NCI-H1436 treated with DMSO at 0.1 percent for 48 hours (cell line): ENCODE results near the gene ARHGAP10.

Experiments
- DNase-seq: peaks from one replicate; lab custom pipeline; 2025; lab: John Stamatoyannopoulos, UW

The ARHGAP10 gene

DNA sequence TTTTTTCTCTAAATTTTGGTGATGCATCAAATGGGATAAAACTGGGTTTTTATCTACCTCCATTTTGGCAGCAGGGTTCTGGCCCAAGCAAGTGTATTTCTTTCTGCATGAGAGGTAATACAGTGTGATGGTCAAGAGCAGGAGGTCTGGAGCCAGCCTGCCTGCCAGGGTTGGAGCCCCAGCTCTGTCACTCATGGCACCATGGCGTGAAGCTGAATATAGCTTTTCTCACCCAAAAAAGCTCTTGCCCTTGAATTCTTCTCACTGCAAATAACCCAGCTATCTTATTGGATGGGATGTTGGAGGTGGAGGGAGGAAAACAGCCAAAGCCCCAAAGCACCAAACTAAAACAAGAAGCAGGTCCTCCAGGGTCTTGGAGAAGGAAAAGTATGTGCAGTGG is 218.4 kb downstream of the ARHGAP10 start:
- no peak for DNase-seq

DNA sequence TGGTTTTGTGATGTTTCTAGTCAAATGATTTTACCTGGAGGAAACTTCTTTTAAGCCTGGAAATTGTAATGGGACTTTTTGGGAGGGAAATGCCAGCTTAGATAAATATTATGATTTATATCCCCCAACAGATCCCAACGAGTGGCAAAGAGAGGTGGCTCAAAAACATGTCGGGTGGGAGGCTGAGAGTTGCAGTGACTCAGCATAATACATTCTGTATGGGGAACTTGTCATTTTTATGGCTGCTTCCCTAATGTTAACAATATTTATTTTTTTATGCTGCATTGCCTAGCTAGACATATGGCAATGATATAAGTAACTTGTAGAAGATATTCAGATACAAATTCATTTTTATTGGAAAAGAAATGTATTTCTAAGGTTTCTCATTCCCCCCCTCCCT is 219.0 kb downstream of the ARHGAP10 start:
- no peak for DNase-seq

DNA sequence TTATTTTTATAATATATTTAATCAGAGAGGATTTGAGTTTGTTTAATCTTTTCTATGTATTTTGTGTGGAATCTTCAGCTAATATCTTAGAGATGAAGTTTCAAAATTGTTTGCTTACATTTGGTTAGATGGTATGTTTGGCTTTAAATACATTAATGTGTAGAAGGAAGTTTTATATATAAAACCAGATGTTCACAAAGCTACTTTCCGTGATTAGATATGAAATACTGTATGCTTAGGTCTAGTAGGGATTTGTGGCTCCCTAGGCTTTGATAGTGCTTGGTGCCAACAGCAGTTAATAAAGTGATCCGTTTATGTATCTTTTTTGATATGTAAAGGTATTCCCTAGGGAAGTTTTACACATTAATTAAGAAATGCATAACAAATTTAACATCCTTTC is 223.0 kb downstream of the ARHGAP10 start:
- DNase-seq, result no peak

DNA sequence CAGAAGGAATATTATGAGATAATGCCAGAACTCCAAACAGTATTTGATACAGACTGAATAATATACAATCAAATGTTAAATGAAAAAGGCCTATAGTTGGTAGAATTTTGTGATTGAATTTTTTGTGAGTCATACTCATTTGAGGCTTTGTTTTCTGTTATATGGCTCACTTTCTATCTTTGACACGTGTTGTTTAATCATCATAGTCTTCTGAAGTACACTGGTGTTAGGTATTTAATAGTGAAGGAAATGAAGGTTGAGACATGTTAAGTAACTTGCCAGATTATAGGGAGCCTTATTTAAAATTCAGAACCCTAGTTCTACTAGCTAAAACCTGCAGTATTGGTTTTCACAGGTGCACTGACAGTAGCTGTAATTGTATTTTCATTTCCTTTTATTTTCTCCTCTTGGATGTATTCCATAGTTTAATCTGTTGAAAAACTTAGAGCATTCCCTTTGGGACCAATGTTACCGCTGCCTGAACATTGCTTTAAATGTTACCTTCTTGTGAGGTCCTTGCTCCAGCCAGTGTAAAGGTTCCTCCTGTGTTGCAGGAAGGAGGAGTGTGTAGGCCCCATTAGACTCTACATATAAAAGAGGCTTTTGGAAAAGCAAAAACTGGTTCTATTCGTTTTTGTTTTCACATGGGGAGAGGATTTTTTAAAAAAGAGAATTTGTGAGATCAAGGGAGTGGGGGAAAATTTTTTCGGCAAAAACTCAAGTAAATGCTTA is 224.1 kb downstream of the ARHGAP10 start:
- DNase-seq, result no peak

DNA sequence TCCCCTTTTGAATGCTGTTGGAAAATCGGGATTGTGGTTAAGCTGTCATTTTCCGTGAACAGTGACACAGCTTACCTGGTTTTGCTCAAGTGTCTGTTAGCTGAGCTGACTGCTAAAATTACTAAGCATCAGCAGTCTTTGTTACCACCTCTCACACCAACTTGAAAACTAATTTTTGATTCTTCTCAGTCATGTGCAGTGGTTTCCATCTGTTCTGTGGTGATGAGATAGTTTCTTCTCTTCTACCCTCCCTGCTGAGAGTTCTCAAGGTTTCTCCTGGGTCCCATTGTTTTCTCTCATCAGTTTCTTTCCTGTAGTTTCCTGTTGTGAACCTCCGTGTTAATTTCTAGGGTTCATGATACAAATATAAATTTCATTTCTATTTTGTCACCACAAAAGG is 225.6 kb downstream of the ARHGAP10 start:
- DNase-seq, result no peak

DNA sequence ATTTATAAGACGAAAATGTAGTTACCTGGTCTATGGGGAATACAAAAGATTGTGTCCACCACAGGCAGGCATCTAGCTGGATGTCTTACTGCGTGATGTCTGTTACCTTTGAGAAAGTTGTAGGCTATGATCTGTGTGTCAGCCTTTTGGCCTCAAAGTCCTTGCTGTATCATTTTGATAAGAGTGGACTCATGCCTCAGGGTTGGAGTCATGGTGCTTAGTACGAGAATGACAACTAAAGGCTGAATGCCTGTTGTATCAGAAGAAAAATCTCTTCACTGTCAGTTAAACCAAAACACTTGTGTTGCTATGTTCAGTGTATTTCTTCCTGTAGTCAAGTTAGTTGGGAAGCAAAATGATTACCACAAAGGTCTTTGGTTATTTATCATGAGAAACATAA is 226.2 kb downstream of the ARHGAP10 start:
- no peak for DNase-seq

DNA sequence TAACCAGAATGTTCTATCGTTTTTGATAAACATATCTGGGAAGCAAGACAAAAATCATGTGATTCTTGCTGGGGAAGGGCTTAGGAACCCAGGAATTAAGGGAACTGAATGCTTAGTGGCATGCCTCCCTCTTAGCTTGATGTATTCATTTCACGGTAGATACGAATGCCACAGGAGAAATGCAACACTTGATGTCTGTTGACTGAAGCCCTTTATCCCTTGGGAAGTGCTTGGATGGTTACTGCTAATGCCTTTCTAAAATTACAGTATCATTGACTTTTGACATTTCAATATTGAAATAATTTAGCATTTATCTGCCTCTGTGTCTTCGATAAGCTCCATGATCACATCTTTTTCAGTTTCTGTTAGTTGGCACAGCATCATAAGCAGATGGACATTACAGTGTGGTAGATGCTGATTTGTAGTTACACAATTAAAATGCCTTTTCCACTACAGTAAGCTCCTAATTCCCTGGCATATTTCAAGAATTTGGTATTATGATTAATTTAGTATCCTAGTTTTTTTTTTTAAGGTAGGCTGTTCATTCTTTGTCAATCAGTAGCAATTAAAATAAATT is 226.7 kb downstream of the ARHGAP10 start:
- no peak for DNase-seq

DNA sequence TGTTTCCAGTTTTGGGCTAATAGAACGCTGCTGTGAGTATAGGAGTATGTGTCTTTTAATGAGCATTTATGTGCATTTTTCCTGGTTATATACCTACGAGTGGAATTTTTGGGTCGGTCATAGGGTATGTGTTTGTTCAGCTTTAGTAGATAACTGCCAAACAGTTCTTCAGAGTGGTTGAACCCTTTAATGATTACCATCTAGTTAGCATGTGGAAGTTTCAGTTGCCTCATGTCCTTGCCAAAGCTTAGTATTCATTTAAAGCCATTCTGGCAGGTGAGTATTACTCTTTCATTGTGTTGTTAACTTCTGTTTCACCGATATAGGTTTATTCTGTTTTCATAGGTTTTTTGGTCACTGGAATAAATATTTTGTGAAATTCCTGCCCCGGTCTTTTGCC is 229.1 kb downstream of the ARHGAP10 start:
- no peak for DNase-seq

DNA sequence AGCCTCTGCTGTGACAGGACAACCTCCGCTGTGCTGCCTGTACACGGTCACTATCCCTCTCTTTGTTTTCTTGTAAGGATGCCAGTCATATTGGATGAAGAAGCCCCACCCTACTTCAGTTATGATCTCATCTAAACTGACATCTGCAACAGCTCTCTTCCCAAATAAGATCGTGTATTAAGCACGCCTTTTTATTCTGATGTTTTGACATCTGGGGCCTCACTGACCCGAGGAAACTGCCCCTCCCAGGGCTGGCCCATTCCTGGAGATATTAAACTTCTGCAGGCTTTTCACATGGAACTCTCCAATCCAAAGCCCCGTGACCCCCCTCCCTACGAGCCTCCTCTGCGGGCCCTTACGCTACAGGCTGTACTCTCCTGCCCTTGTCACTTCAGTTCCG is 232.0 kb downstream of the ARHGAP10 start:
- DNase-seq, result no peak

DNA sequence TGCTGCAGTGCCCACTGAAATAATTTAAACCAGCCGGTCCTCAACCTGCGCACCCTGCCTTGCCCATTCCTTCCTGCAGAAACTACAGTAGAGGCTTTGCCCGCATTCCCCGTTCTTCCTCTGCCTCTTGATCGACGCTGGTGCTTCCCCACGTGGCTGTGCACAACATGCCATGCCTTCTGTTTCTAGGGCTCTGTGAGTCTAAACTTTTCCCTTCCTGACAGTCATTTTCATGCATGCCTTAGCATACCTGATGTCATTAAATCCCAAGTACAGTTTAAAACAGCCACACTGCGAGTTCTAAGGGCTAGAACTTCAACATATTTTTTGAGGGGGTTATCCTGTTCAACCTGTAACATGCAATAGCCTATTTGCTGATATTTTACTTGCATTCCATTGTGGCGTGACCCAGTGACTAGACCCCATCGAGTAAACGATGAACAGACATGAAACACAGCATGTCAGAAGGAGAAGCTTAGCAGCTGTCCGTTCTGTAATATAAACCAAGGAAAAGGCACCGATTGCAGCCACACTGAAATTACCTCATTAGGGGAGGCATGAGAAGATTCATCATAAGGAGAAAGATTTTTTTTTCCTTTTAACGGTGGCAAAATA is 232.5 kb downstream of the ARHGAP10 start:
- no peak for DNase-seq

DNA sequence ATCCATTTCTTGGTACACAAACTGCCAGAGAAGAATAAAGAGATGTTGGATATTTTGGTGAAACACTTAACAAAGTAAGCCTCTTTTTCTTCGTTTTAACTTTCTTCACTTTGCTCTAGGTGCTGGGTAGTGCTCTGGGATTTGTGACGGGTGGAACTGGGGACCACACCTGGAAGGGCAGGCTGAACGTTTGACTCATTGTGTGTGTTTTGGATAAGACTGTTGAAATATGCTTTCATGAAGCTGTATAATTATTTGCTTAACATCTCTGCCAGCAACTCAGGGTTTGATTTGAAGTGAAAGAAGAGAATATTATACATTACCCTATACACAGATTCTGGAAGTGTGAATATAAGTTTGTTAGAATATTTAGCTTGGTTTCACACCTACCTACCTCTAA is 233.2 kb downstream of the ARHGAP10 start:
- DNase-seq, result no peak

DNA sequence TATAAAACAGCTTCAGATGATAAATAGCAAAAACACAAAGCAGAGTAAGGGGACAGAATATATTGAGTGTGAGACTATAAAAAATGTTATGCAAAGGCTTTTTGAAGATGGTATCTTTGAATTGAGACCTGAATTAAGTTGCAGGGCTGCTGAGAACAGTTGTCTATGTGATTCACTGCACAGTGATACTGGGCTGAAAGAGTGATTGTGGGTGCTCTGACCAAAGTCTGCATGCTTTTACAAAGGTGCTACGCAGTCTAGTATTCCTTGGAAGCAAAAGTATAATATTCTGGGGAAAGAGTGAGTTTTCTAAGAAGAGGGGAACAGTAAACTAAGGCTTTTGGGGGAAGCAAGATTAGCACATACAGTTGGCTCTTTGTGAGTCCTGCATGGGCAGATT is 234.0 kb downstream of the ARHGAP10 start:
- DNase-seq, result no peak

DNA sequence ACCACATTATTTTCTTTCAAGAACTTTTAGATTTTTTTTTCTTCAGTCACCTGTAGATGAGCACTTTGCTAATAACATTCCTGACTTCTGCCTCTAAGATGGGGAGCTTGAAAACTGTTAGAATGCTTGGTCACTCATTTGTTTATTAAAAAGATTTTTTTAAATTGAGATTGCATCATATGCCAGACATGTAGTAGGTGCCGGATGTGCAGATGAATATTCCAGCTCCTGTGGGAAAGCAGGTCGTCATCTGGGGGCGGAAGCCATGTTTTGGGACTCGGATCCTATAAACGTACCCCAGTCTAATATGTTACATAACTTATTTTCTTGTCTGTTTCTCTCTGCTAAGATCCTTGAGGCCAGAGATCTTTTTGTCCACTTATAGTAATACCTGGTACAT is 236.8 kb downstream of the ARHGAP10 start:
- no peak for DNase-seq

DNA sequence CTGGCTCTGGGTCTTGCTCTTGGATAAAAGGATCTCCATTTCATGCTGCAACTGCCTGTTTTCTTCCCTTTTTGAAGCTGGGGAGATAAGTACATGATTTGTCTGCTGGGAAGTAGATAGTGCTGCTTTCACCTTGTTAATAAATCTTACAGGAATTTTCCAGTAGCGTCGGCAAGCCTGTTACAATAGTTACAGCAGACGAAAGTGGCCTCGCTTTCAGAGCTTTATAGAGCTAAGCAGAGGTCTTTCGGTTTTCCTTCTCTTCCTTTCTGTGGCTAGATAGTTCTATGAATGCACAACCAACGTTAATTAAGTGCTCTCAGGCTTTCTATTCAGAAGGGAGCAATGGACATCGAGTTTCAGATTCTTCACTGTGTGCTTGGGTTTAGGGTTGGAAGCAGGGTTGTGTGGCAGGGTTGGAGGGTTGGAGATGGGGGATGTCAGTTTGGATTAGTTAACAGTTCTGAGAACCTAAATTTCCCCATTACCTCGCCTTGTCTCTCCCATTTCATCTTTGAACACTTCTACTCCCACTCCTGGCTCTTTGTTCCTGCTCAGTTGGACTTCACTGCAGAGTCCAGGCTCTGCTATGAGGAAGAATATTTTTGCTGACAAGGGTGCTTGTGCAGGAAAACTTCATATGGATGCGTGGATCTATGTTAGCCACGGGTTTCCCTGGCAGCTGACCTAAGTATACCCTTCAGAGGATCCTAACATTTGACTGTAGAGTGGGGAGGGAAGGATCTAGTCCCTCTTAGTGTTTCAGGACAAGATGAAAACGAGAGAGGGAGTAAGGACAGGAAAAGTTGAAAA is 237.9 kb downstream of the ARHGAP10 start:
- no peak for DNase-seq

DNA sequence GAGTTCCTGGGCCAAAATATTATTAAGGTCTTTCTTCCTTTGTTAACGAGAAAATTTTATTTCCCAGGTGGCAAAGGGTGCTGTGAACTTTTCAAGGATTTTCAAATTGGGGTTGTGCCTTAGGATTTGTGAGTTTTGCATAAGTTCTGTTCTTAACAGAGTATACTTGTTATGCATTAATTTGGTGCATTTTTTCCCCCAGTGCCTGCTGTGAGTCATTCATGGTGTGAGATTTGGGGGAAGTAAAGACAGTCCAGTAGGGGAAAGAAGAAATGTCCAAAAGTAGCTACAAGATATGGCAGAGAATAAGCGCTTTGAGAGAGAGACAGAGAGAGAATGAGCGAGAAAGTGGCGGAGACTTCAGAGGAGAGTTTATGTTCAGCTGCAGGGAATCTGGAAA is 239.2 kb downstream of the ARHGAP10 start:
- no peak for DNase-seq

DNA sequence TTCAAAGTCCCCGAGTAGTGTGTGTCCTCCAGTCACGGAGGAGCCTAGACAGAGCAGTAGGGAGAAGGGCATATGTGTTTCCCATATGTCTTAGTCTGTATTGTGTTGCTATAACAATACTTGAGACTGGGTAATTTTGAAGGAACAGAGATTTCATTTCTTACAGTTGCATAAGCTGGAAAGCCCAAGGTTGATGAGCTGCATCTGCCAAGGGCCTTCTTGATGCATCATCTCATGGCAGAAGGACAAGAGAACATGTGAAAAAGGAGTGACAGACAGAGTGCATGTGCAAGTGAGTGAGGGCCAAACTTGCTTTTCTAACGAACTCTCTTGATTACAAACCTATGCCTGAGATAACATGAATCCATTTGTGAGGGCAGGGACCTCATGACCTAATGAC is 243.4 kb downstream of the ARHGAP10 start:
- DNase-seq, result no peak

DNA sequence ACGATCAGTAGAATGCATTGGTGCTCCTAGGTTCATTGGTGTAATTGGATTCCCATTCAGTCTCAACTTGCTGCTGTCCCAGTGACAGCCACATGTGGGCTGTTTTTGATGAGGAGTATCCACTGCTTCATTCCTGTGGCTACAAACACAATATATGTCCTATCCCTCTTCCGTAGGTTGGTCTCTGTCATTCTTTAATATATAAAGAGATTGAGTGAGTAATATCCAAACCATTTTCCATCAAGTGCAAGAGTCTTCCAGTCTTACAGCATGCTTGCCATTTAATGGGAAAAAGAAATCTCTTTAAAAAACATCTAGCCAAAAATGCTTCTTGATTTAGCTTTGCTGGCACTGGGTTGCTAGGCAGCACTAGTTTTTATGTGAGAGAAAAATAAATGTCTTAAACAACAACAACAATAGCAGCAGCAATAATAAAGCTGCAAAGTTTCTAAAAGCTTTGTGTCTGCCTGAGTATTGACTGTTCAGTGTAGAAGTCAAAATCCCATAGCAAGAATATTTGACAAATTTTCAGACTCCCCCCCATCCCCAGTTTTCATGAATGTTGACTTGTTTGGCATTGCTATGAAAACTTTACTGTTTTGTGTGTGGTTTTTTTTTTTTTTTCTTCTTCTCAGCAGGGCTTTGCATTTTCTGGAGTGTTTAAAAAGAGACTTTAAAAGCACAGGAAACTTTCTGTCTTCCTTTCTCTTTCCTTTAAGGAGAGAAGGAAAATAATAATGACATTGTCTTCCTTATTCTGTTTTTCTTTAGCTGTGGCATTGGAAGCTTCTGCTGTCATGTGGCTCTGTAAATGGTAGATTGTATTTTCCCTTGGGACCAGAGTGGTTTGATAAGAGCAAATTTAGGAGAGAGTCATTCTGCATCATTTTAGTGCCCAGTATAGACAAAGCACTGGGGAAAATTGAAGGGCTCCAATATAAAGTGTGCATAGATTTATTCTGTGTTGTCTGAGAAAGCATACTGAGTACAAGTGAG is 244.3 kb downstream of the ARHGAP10 start:
- no peak for DNase-seq

DNA sequence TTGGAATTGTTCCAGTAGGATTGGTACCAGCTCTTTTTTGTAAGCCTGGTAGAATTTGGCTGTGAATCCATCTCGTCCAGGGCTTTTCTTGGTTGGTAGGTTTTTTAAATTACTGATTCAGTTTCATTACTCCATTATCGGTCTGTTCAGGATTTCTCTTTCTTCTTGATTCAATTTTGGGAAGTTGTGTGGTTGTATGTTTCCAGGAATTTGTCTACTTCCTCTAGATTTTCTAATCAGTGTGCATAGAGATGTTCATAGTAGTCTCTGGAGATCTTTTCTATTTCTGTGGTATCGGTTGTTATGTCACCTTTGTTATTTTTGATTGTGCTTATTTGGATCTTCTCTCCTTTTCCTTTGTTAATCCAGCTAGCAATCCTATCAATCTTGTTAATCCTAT is 248.7 kb downstream of the ARHGAP10 start:
- DNase-seq, result no peak

DNA sequence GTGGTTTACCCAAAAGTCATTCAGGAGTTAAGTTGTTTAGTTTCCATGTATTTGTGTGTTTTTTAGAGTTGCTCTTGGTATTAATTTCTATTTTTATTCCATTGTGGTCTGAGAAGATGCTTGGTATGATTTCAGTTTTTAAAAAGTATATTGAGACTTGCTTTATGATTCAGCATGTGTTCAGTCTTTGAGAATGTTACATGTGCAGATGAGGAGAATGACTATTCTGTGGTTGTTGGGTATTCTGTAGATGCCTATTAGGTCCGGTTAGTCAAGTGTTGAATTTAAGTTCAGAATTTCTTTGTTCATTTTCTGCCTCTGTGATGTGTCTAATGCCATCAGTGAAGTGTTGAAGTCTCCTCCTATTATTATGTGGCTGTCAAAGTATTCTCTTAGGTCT is 249.4 kb downstream of the ARHGAP10 start:
- no peak for DNase-seq

DNA sequence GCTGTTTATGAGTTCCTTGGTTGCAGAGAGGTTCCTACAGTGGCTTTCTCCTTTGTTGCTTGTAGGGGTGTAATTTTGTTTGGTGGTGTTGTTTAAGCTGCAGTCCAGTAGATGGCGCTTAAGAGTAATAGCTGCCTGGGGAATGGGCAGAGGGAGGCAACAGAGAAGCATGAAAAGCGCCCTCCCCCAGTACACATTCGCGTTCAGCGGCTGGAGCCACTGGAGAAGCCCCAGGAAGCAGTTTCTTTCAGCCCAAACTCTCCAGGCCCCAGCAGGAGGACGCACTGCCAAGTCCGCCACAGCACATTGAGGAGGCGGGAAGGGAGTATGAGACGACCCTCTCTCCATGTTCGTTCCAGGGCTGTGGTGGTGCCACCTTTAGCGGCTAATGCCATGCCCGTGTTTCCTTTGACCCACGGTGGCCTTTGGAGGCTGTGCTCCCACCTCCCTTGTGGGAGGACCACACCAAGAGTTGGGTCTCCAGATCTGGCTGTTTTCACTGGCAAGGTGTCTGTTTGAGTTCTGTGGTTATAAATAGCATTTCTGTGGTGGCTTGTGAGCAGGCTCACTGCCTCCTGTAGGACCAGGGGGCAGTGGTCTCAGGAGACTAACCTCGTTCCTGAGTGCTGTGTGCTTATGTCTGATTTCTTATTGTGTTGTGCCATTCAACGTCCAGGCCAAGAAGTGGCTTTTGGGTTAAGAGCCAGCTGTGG is 252.3 kb downstream of the ARHGAP10 start:
- DNase-seq, result no peak

DNA sequence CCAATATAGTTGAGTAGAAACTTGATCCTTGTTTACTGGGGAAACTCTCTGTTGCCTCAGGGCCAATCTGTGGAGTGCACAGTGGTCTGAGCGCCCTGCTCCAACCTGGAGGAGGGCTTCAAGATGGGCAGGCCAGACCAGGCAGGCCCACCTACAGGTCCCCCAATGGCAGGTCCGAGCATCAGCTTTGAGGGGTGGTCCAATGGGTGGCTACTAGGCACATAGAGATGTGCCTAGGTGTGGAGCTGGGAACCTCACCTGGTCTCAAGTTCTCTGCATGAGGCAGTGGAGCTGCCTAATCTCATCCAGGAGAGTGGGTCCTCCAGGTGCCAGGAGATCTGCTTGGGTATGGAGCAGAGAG is 252.9 kb downstream of the ARHGAP10 start:
- DNase-seq, result no peak
